HUES64 (cell line): Measurements from ENCODE around the gene NCF4.

ENCODE experiments used
- H3K27ac ChIP-seq: 2 replicates; pipeline ENCODE4 v1.7.0; 2013; ENCODE audit warnings: low read depth, low read length, inconsistent platforms
- H3K27me3 ChIP-seq: 2 replicates; pipeline ENCODE4 v1.6.1; 2013; ENCODE audit warnings: mild to moderate bottlenecking, low read length; ENCODE audit not compliant: insufficient read depth
- H3K36me3 ChIP-seq: 2 replicates; pipeline ENCODE4 v1.6.1; 2013; ENCODE audit warnings: mild to moderate bottlenecking, low read length; ENCODE audit not compliant: insufficient read depth
- H3K4me1 ChIP-seq: 2 replicates; pipeline ENCODE4 v1.6.1; 2013; ENCODE audit warnings: mild to moderate bottlenecking, low read length, moderate library complexity; ENCODE audit not compliant: insufficient read depth
- H3K4me3 ChIP-seq: 2 replicates; pipeline ENCODE4 v1.5.1; 2013; ENCODE audit warnings: mild to moderate bottlenecking, low read length, moderate library complexity
- H3K9ac ChIP-seq: 2 replicates; pipeline ENCODE4 v1.6.1; 2013; ENCODE audit warnings: mild to moderate bottlenecking, low read depth, low read length
- H3K9me3 ChIP-seq: 2 replicates; pipeline ENCODE4 v1.6.1; 2013; ENCODE audit warnings: low read depth, low read length; ENCODE audit not compliant: insufficient read depth
- WGBS: fragments of 150-250, 120-280 bp; methylation state at CpG from one replicate; pipeline ENCODE4 v1.1.7; 2013; ENCODE audit warnings: missing lambda C conversion rate; 5-methylcytosine and 5-hydroxymethylcytosine counted together

Gene NCF4

DNA sequence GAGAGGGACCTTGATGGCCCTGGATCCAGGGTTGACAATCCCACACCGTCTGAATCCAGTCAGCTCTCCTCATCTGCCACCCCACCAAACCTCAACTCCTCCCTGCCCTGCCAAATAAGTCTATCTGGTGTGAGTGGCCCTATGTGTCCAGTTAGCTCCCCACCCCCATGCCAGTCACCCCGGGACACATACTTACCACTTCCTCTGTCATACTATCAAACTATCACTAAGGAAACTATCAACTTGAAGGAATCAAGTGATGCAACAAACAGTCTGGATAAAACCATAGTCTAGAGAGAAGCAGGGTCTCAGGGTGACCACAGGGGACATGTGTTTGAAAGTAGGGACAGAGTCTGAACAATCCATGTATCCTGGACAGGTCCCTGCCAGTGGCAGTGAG, 39.4 kb downstream of the NCF4 start:
- no peaks in the 10 kb centered on the region for H3K36me3 ChIP-seq
- no peak overlapping the region for H3K4me3 ChIP-seq

DNA sequence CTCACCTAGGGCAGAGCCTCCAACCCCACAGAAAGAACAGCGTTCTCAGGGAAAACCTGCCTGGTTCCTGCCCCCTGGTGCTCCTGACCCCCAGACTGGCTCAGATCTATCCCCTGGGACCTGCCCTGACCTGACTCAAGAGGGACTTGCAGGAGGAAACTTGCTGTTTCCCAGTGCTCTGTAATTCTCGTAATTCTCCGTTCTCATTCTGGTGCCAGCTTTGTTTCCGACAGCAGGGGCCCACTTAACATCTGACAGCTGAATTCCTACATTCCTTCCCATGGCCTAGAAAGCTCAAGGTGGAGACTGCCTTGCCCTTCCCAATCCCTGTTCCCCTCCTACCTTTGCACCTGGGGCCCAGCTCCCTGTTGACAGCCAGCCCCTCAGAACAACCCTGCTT, 40.1 kb downstream of the NCF4 start:
- peaks cover 14% of the 10 kb centered on the region for H3K4me1 ChIP-seq
- H3K9ac ChIP-seq = no peak overlapping the region
- 9% methylated on average over 4 of the region's 4 CpGs for WGBS
- H3K4me3 ChIP-seq = no peak overlapping the region
- no peaks in the 10 kb centered on the region for H3K27me3 ChIP-seq
- peak overlapping the region; percentile 75; the same call in 1 of the 2 replicates for H3K27ac ChIP-seq
- peaks cover 8% of the 10 kb centered on the region for H3K9me3 ChIP-seq
- no peaks in the 10 kb centered on the region for H3K36me3 ChIP-seq

More for the DNA sequence above, 39.4 kb downstream of the NCF4 start:
- 86% methylated on average over 2 of the region's 2 CpGs for WGBS
- H3K4me1 ChIP-seq = peaks cover 14% of the 10 kb centered on the region
- H3K9me3 ChIP-seq = peaks cover 10% of the 10 kb centered on the region
- H3K27me3 ChIP-seq = no peaks in the 10 kb centered on the region
- no peak overlapping the region for H3K9ac ChIP-seq
- H3K27ac ChIP-seq = peak overlapping the region; percentile 75; the same call in 1 of the 2 replicates

DNA sequence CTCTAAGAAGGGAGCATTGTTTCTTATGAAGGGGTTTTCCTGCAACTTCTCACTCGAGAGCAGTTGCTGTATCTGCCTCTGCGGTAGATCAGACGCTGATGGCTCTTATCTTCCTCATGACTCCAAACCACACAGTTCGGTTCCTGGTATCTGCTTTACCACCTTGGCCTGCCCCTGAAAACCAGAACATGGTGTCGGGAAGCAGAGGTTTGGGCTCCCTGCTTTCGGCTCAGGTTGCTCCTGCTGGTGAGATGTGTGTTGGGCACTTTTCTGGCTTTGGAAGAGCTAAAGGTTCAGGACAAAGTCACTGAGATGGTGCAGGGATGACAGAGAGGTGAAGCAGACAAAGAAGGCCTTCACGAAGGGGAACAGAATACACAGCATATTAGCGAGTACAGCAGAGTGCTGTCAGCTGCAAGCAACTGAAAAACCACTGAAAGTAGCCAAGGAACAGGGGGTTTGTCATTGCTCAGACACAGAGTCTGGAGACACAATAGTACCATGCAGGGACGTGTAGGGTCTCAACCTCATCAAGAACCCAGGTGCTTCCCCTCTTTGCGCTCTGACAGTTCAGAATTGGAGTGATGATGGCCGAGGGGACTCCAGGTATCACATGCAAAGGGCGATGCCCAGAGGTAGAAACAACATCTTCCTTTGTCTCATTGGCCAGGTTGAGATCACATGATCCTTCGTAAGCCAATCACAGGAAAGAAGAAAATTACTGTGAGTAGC, 40.8 kb downstream of the NCF4 start:
- WGBS = 91% methylated on average over 13 of the region's 13 CpGs
- Histone ChIP-seq H3K27me3 (no peaks in the 10 kb centered on the region), H3K4me1 (peaks cover 14% of the 10 kb centered on the region), H3K4me3 (no peak overlapping the region), H3K36me3 (no peaks in the 10 kb centered on the region), H3K9me3 (peaks cover 6% of the 10 kb centered on the region; the same call in 1 of the 2 replicates), H3K27ac (peak overlapping the region; percentile 68; the same call in 1 of the 2 replicates), H3K9ac (no peak overlapping the region)

DNA sequence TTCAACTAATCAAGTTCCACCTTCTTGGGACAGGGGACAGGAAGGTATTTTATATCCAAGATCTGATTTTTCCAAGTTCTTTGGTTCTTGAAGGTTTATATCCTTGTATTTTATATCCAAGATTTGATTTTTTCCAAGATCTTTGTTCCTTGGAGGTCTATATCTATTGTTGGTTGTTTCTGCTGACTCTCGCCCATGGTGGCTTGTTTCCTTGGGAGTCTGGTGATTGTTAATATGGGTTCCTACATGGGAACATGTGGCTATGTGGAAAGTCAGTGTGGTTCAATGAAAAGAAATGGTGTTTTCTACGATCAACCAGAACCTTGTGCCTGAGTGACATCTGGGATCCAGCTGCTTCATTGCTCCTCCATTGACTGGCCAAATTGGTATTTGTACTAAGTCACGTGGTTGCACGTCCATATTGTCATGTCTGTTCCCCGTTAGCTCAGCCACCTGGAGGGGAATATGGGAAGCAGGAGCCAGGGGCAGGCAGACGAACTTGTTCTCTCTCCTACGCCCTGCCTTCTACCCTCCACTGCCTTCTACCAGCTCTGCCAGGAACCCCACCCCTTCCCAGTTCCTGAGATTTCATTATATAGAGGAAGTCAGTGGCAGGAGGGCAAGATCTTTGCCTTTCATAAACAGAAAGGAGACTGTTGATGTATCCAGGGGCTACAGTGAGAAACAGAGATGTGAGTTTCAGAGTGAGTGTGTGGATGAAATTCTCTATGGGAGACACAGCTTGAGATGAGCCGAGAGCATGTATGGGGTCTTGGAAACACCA, 41.5 kb downstream of the NCF4 start:
- 96% methylated on average over 6 of the region's 8 CpGs for WGBS
- H3K27ac ChIP-seq = no peak overlapping the region

DNA sequence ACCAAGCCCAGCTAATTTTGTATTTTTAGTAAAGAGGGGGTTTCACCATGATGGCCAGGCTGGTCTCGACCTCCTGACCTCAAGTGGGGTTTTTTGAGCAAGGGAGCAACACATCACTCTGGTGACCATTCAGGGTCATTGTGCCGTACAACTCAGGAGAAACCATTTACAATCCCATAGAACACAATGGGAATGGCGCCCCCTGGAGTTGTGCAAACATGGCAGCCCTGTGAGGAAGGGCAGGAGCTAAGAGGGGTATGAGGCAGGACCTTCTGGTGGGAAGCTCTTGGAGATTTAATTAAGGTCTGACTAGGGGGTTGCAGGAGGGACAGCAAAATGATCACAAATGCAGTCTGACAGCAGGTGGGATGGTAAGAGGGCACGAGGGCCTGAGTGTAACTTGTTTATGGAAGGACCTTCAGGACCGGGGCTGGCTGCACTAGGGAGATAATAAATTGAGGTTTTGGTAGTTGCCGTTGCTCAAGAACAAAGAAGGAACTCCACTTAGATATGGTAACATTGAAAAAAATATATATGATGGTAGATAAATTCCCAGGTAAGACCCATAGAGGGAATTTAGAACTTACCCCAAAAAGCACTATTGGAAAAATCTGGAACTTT, 43.6 kb downstream of the NCF4 start:
- H3K36me3 ChIP-seq = no peaks in the 10 kb centered on the region
- H3K9me3 ChIP-seq = peaks cover 6% of the 10 kb centered on the region; the same call in 1 of the 2 replicates
- H3K9ac ChIP-seq = no peak overlapping the region
- peaks cover 8% of the 10 kb centered on the region for H3K27me3 ChIP-seq
- no peak overlapping the region for H3K27ac ChIP-seq
- H3K4me1 ChIP-seq = peaks cover 14% of the 10 kb centered on the region
- WGBS = 95% methylated on average over 6 of the region's 6 CpGs
- no peak overlapping the region for H3K4me3 ChIP-seq

More for the DNA sequence above, 41.5 kb downstream of the NCF4 start:
- Histone ChIP-seq H3K4me1 (peaks cover 14% of the 10 kb centered on the region), H3K4me3 (no peak overlapping the region), H3K9ac (no peak overlapping the region), H3K27me3 (0 out of 2 replicates have a peak, but pooled peaks cover 1% of the 10 kb centered on the region), H3K9me3 (peaks cover 6% of the 10 kb centered on the region; the same call in 1 of the 2 replicates), H3K36me3 (no peaks in the 10 kb centered on the region)

DNA sequence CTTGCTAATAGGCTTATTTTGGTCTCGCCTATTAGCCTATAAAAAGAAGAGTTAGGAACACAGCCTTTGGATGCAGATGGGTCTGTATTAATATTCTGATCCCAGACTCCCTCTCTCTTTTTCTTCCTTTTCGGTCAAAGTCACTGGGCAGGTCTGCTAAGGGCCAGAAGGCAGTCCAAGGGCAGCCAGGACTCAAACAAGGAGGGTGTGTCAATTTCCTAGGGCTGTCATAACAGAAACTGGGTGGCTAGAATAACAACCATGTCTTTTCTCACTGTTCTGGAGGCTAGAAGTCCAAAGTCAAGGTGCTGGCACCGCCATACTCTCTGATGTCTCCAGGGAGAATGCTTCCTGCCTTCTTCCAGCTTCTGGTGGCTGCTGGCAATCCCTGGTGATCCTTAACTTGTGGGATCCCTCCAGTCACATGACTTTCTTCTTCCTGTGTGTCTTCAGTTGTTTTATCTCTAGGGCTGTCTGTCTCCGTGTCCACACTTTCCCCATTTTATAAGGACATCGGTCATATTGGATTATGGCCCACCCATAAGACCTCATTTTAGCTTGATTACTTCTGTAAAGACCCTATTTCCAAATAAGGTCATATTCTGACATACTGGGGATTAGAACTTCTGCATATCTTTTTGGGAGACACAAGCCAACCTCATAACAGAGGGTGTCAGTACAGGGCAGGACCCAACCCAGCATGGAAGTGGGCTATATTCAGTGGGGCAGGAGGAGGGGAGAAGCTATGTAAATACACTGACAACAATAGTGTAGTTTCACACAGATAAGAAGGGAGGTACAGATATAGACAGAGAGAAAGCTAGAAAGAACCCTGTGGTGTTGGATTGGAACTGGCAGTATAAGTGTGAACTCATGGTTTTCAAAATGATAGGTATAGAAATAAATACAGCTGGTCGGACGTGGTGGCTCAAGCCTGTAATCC, 46.7 kb downstream of the NCF4 start:
- Histone ChIP-seq H3K4me1 (peaks cover 20% of the 10 kb centered on the region), H3K27me3 (peaks cover 36% of the 10 kb centered on the region), H3K27ac (no peak overlapping the region), H3K9ac (no peak overlapping the region), H3K36me3 (no peaks in the 10 kb centered on the region), H3K4me3 (no peak overlapping the region), H3K9me3 (no peaks in the 10 kb centered on the region)
- WGBS = 87% methylated on average over 7 of the region's 7 CpGs

DNA sequence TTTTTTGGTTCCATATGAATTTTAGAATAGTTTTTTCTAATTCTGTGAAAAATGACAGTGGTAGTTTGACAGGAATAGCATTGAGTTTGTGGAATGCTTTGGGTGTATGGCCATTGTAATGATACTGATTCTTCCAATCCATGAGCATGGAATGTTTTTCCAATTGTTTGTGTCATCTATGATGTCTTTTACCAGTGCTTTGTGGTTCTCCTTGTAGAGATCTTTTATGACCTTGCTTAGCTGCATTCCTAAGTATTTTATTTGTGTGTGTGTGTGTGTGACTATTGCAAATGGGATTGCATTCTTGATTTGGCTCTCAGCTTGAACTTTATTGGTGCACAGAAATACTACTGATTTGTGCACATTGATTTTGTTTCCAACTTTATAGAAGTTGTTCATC, 49.7 kb downstream of the NCF4 start:
- H3K27ac ChIP-seq = no peak overlapping the region
- no peaks in the 10 kb centered on the region for H3K36me3 ChIP-seq
- H3K4me3 ChIP-seq = no peak overlapping the region
- H3K9me3 ChIP-seq = no peaks in the 10 kb centered on the region
- peaks cover 28% of the 10 kb centered on the region for H3K4me1 ChIP-seq
- H3K9ac ChIP-seq = no peak overlapping the region
- H3K27me3 ChIP-seq = peaks cover 60% of the 10 kb centered on the region

DNA sequence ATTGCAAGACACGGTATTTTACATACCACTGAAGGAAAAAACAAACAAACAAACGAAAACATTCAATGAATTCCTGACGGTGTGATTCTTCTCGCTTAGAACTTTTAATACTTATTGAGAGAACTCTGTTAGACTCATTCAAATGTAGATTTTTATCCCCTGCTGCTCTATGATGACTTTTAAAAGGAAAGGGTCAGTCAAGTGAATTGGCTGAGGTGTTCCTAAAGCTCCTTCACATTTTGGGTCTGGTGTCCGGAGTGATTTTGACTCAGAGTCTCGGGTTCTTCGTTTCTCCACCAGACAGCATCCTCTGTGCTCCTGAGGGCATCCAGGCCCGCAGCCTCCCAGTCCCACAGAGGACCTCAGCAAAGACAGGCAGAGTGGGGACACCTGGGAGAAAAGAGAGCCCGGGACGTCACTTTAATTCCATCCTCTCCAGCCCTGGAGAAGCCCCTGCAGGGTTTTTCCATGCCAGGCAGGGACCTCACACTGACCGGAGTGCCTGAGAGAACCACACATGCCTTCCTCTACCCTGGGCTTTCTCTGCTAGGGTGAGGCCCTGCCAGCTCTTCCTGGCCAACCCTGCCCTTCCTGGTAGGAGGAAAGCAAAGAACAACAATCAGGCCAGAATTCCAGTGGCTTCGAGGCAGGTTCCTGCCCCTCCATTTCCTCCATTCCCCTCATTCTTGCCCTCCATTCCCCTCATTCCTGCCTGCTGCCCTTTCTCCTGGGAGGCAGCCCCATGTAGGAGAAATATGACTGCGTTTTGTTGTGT, 51.3 kb downstream of the NCF4 start:
- Histone ChIP-seq H3K9me3 (no peaks in the 10 kb centered on the region), H3K36me3 (no peaks in the 10 kb centered on the region), H3K4me1 (peaks cover 28% of the 10 kb centered on the region), H3K27me3 (peaks cover 60% of the 10 kb centered on the region), H3K9ac (no peak overlapping the region), H3K27ac (peak overlapping the region; percentile 43; the same call in 1 of the 2 replicates), H3K4me3 (no peak overlapping the region)
- 10% methylated on average over 12 of the region's 13 CpGs for WGBS

DNA sequence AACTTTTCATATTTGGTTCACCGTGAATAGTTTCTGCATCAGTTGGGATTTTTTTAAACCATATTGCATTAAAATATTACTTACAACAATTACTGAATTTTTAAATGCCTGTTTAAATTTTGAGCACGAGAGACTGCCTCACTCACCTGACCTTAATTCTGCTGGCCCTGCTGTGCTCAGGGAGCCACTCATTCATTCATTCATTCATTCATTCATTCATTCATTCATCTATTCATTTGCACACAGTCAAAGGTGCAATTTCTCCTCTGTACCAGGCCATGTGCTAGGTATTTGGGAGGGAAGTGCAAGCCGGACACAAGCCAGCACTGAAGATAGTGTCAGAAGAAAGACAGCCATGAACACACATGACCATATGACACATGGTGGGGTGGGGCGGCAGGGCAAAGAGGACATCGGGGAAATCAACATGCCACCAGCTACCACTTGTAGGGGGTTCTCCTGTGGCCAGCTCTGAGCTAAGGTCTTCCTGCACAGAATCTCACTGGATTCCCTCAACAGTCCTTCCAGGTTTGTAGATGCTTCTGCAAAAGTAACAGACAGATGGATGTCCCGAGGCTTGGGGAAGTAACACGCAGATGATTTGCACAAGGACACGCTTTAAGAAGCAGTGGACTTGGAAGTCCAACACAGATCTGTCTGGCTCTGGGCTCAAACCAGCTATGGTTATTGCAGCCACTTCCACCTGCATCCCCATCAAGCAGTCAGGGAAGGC, 52.1 kb downstream of the NCF4 start:
- WGBS = 91% methylated on average over 7 of the region's 8 CpGs
- no peak overlapping the region for H3K4me3 ChIP-seq
- peaks cover 28% of the 10 kb centered on the region for H3K4me1 ChIP-seq
- H3K9ac ChIP-seq = no peak overlapping the region
- no peak overlapping the region for H3K27ac ChIP-seq
- H3K36me3 ChIP-seq = no peaks in the 10 kb centered on the region
- no peaks in the 10 kb centered on the region for H3K9me3 ChIP-seq
- H3K27me3 ChIP-seq = peaks cover 57% of the 10 kb centered on the region
